CD4-positive, CD25-positive, alpha-beta regulatory T cell (primary cell): ENCODE data around the gene TMEM109. TPM values are rescaled to one million over a fixed set of nuclear protein-coding genes. Genes with fewer than 3 reads are reported as not detected.

ENCODE experiments used
- ATAC-seq, 2 donors: fragments of 150-1000 bp; cut with Tn5 transposase; one replicate each; pipeline ENCODE4 v1.10.0; 2021; ENCODE audit warnings: low read depth in 2 of 2, moderate number of reproducible peaks in 2 of 2, moderate library complexity in 1 of 2
- DNase-seq, 3 donors: peaks; one replicate each; pipeline versions ENCODE4 v3.0.0 to v3.0.0-alpha.2; 2012 to 2022; ENCODE audit warnings: mixed read lengths in 1 of 3
- H3K27ac ChIP-seq: one replicate; pipeline ENCODE4 v1.7.0; 2013; ENCODE audit warnings: mild to moderate bottlenecking, low read length; ENCODE audit not compliant: insufficient read depth, poor library complexity, severe bottlenecking
- H3K27me3 ChIP-seq: one replicate; pipeline ENCODE4 v1.7.0; 2013; ENCODE audit warnings: low read length; ENCODE audit not compliant: control insufficient read depth, insufficient read depth
- H3K36me3 ChIP-seq: one replicate; pipeline ENCODE4 v1.7.0; 2013; ENCODE audit warnings: mild to moderate bottlenecking, low read length, moderate library complexity; ENCODE audit not compliant: control insufficient read depth, insufficient read depth
- H3K4me1 ChIP-seq: 2 replicates; pipeline ENCODE4 v1.7.0; 2013; ENCODE audit warnings: mild to moderate bottlenecking, low read length; ENCODE audit not compliant: insufficient read depth, control insufficient read depth, poor library complexity, severe bottlenecking
- H3K4me3 ChIP-seq: one replicate; pipeline ENCODE4 v1.7.0; 2013; ENCODE audit warnings: low read depth, mild to moderate bottlenecking, low read length, moderate library complexity
- H3K9me3 ChIP-seq, 2 experiments: 1 replicate in 1 of 2; 2 replicates in 1 of 2; pipeline ENCODE4 v1.7.0; 2013; ENCODE audit warnings: low read length in 2 of 2, mild to moderate bottlenecking in 1 of 2, moderate library complexity in 1 of 2; ENCODE audit not compliant: control insufficient read depth in 2 of 2
- H3K27ac Mint-ChIP-seq, 3 donors: one replicate each; pipeline ENCODE4 v1.8.0; 2020 to 2022; ENCODE audit warnings: mild to moderate bottlenecking in 3 of 3, mixed read lengths in 3 of 3, moderate library complexity in 2 of 3
- H3K27me3 Mint-ChIP-seq: one replicate; pipeline ENCODE4 v1.8.0; 2022; ENCODE audit warnings: mild to moderate bottlenecking, mixed read lengths
- H3K36me3 Mint-ChIP-seq: one replicate; pipeline ENCODE4 v1.8.0; 2020; ENCODE audit warnings: mixed read lengths
- H3K4me1 Mint-ChIP-seq, 4 donors: one replicate each; pipeline ENCODE4 v1.8.0; 2020 to 2022; ENCODE audit warnings: mixed read lengths in 4 of 4, mild to moderate bottlenecking in 1 of 4
- H3K4me3 Mint-ChIP-seq, 4 donors: one replicate each; pipeline ENCODE4 v1.8.0; 2020 to 2022; ENCODE audit warnings: mild to moderate bottlenecking in 4 of 4, mixed read lengths in 4 of 4, moderate library complexity in 3 of 4
- H3K9me3 Mint-ChIP-seq, 7 donors: one replicate each; pipeline ENCODE4 v1.8.0; 2020 to 2022; ENCODE audit warnings: mixed read lengths in 7 of 7, mild to moderate bottlenecking in 3 of 7, moderate library complexity in 2 of 7
- polyA plus RNA-seq, 4 donors: library from polyadenylated mRNA; unstranded; fragments of 300-500 nt; fragmentation: Illumina TruSeq; gene quantifications; one replicate each; pipeline ENCODE4 v1.2.3, GENCODE V29; 2021
- total RNA-seq: library from RNA; stranded (reverse); gene quantifications from one replicate; pipeline ENCODE4 v1.2.3, GENCODE V29; 2022

Gene TMEM109
- total and polyA plus RNA-seq, 5 donors from 2014 or later: 49.9 to 215 (median 192) TPM

- peaks cover 35% of the 10 kb centered on the region for H3K36me3 Mint-ChIP-seq
- H3K9me3 ChIP-seq: no peaks in the 10 kb centered on the region
- no peaks in the 10 kb centered on the region for H3K9me3 Mint-ChIP-seq
- ATAC-seq (peak in 1 of 2 donors; percentile 20), DNase-seq (no peak)
- H3K27me3 ChIP-seq: peaks cover 5% of the 10 kb centered on the region
- H3K27ac Mint-ChIP-seq: peak within 1 kb of the TSS in 1 of 3 donors; percentile 69
- H3K4me3 Mint-ChIP-seq: peak within 1 kb of the TSS; percentile 43 to 76 (median 64)
- peaks cover 0 to 21% (median 8%) of the 10 kb centered on the region in 4 donors for H3K4me1 Mint-ChIP-seq
- H3K27me3 Mint-ChIP-seq: peaks cover 30% of the 10 kb centered on the region
- peaks cover 44% of the 10 kb centered on the region for H3K36me3 ChIP-seq
- peaks cover 21% of the 10 kb centered on the region for H3K4me1 ChIP-seq
- H3K4me3 ChIP-seq: no peak within 1 kb of the TSS
- no peak within 1 kb of the TSS for H3K27ac ChIP-seq
Observed at GRCh38 chr11:60924110-60924905, 10.3 kb downstream of the TMEM109 start, which contains the start of gene TMEM132A. Gene TMEM132A (plus strand): TSS chr11:60924460. CDS start chr11:60924634, 174 bp downstream.

GRCh38 chr11:60924906-60925853 is 11.2 kb downstream of the TMEM109 start:
- H3K9me3 ChIP-seq: no peaks in the 10 kb centered on the region
- H3K27ac ChIP-seq: no peak overlapping the region
- H3K27me3 ChIP-seq: peaks cover 8% of the 10 kb centered on the region
- Mint-ChIP-seq H3K9me3 (no peaks in the 10 kb centered on the region), H3K36me3 (peaks cover 27% of the 10 kb centered on the region), H3K4me3 (peak overlapping the region; percentile 43 to 72 (median 57)), H3K4me1 (peaks cover 0 to 16% (median 8%) of the 10 kb centered on the region in 4 donors), H3K27ac (peak overlapping the region in 1 of 3 donors; percentile 69), H3K27me3 (peaks cover 30% of the 10 kb centered on the region)
- DNase-seq: no peak
- H3K4me3 ChIP-seq: no peak overlapping the region
- peaks cover 21% of the 10 kb centered on the region for H3K4me1 ChIP-seq
- peaks cover 35% of the 10 kb centered on the region for H3K36me3 ChIP-seq
- ATAC-seq: no peak

DNA sequence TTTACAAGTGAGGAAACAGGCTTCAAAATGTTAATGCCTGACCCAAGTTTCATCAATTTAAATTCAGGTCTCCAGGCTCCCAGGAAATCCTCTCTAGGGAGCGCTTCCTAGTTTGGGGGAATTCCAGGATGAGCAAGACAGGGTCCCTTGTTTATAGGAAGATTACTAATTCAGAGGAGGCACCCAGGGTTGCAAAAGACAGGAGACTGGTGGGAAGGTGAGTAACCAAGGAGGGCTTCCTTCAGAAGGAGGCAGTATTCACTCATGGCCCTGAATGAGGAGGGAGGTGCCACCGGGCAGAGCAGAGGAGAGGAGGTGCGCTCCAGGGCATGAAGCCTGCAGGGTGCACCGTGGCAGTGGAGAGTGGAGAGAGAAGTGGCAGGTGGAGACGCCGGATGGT is 11.9 kb downstream of the TMEM109 start:
- peaks cover 0 to 15% (median 6%) of the 10 kb centered on the region in 4 donors for H3K4me1 Mint-ChIP-seq
- peak overlapping the region in 1 of 3 donors; percentile 15 for H3K27ac Mint-ChIP-seq
- H3K27me3 ChIP-seq: peaks cover 8% of the 10 kb centered on the region
- peaks cover 20% of the 10 kb centered on the region for H3K36me3 Mint-ChIP-seq
- peaks cover 21% of the 10 kb centered on the region for H3K4me1 ChIP-seq
- H3K9me3 Mint-ChIP-seq: no peaks in the 10 kb centered on the region
- DNase-seq (no peak), ATAC-seq (no peak)
- H3K36me3 ChIP-seq: peaks cover 28% of the 10 kb centered on the region
- no peaks in the 10 kb centered on the region for H3K9me3 ChIP-seq
- peaks cover 33% of the 10 kb centered on the region for H3K27me3 Mint-ChIP-seq
- no peak overlapping the region for H3K27ac ChIP-seq
- no peak overlapping the region for H3K4me3 ChIP-seq
- peak overlapping the region in 2 of 4 donors; percentile 61 to 75 for H3K4me3 Mint-ChIP-seq

DNA sequence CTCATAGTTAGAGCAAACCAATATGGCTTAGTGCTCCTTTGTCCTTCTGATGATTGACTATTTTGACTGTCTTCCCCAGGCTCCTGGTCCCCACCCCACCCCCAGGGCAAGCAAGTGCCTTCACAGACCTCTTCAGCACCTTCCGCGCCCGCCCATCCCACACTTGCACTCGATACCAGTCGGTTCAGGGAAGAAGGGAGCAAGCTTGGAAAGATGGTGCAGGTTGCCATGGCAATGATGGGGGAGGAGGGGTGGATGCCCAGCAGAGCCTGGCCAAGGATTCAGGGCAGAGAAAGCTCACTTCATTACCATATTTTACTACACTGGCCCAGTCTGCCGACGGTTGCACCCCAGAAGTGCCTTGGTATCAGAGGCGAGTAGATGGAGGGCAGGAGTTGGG is 12.5 kb downstream of the TMEM109 start:
- H3K27ac Mint-ChIP-seq: no peak overlapping the region
- peaks cover 0 to 15% (median 6%) of the 10 kb centered on the region in 4 donors for H3K4me1 Mint-ChIP-seq
- H3K9me3 Mint-ChIP-seq: no peaks in the 10 kb centered on the region
- Histone ChIP-seq H3K9me3 (no peaks in the 10 kb centered on the region), H3K4me1 (peaks cover 21% of the 10 kb centered on the region), H3K4me3 (no peak overlapping the region), H3K27ac (no peak overlapping the region), H3K36me3 (peaks cover 22% of the 10 kb centered on the region), H3K27me3 (peaks cover 8% of the 10 kb centered on the region)
- peak overlapping the region in 2 of 4 donors; percentile 40 to 61 for H3K4me3 Mint-ChIP-seq
- DNase-seq: no peak
- ATAC-seq: no peak
- H3K27me3 Mint-ChIP-seq: peaks cover 34% of the 10 kb centered on the region
- peaks cover 16% of the 10 kb centered on the region for H3K36me3 Mint-ChIP-seq

DNA sequence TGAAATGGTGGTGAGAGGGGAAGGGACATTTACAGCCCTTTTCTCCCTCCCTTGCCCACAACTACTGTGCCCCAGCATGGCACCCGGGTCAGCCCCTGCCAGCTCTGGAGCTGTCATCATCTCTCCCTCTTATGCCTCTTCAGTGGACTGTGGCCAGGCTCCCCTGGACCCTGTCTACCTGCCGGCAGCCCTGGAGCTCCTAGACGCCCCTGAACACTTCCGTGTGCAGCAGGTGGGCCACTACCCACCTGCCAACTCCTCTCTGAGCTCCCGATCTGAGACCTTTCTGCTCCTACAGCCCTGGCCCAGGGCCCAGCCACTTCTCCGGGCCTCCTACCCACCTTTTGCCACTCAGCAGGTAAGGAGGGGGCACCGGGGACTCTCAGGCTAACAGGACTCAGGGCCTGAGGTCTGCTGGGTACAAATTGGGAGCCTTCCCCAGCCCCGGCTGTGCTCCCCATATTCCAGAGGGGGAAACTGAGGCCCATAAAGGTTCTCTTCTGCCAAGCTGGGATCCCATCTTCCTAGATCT is 13.2 kb downstream of the TMEM109 start:
- ATAC-seq (no peak), DNase-seq (no peak)
- Histone ChIP-seq H3K36me3 (peaks cover 15% of the 10 kb centered on the region), H3K9me3 (no peaks in the 10 kb centered on the region), H3K27ac (no peak overlapping the region), H3K4me3 (no peak overlapping the region), H3K27me3 (peaks cover 8% of the 10 kb centered on the region), H3K4me1 (peaks cover 21% of the 10 kb centered on the region)
- no peak overlapping the region for H3K27ac Mint-ChIP-seq
- peaks cover 12% of the 10 kb centered on the region for H3K36me3 Mint-ChIP-seq
- no peaks in the 10 kb centered on the region for H3K9me3 Mint-ChIP-seq
- peaks cover 0 to 15% (median 6%) of the 10 kb centered on the region in 4 donors for H3K4me1 Mint-ChIP-seq
- peaks cover 34% of the 10 kb centered on the region for H3K27me3 Mint-ChIP-seq
- peak overlapping the region in 2 of 4 donors; percentile 4 to 6 for H3K4me3 Mint-ChIP-seq

GRCh38 chr11:60927600-60927999 is 13.6 kb downstream of the TMEM109 start:
- no peak for DNase-seq
- peaks cover 11% of the 10 kb centered on the region for H3K36me3 ChIP-seq
- no peaks in the 10 kb centered on the region for H3K9me3 ChIP-seq
- no peak overlapping the region for H3K27ac Mint-ChIP-seq
- peaks cover 34% of the 10 kb centered on the region for H3K27me3 Mint-ChIP-seq
- no peak overlapping the region for H3K4me3 ChIP-seq
- H3K4me3 Mint-ChIP-seq: no peak overlapping the region
- peaks cover 8% of the 10 kb centered on the region for H3K27me3 ChIP-seq
- peaks cover 7% of the 10 kb centered on the region for H3K36me3 Mint-ChIP-seq
- H3K27ac ChIP-seq: no peak overlapping the region
- H3K4me1 ChIP-seq: peaks cover 21% of the 10 kb centered on the region
- peaks cover 0 to 15% (median 6%) of the 10 kb centered on the region in 4 donors for H3K4me1 Mint-ChIP-seq
- H3K9me3 Mint-ChIP-seq: no peaks in the 10 kb centered on the region
- ATAC-seq: no peak

- no peaks in the 10 kb centered on the region for H3K9me3 ChIP-seq
- Mint-ChIP-seq H3K27ac (no peak overlapping the region), H3K9me3 (no peaks in the 10 kb centered on the region), H3K4me1 (peaks cover 0 to 12% (median 4%) of the 10 kb centered on the region in 4 donors), H3K36me3 (peaks cover 3% of the 10 kb centered on the region), H3K4me3 (no peak overlapping the region), H3K27me3 (peaks cover 29% of the 10 kb centered on the region)
- no peak overlapping the region for H3K4me3 ChIP-seq
- H3K27me3 ChIP-seq: peaks cover 8% of the 10 kb centered on the region
- H3K4me1 ChIP-seq: peaks cover 21% of the 10 kb centered on the region
- peaks cover 1% of the 10 kb centered on the region for H3K36me3 ChIP-seq
- no peak overlapping the region for H3K27ac ChIP-seq
- DNase-seq (no peak), ATAC-seq (no peak)
Observed at GRCh38 chr11:60928563-60929001, 14.6 kb downstream of the TMEM109 start.
